GM18517 (cell line): Measurements from ENCODE around the gene RLBP1.

Source experiments
- ATAC-seq: cut with Tn5 transposase; IDR thresholded peaks from one replicate; pipeline ENCODE4 v1.9.1; 2021; ENCODE audit warnings: mild to moderate bottlenecking, moderate library complexity; ENCODE audit not compliant: unreplicated experiment

Gene RLBP1

DNA sequence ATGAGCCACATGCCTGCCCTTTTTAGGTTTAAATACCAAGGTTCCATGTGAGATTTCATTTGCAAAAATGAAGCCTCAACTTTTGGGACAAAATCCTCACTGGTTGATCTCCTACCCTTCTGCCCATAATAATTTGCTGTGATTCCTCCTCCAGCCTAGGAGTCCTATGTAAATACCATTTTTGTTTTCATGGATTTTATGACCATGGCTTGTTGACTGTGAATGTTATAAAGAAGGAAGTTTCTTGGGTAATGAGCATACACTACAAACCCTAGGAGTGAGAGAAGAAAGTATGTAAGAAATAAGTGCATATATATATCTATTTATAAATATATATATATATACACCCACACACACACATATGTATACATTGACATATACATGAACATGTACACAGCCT lies 13.1 kb downstream of the RLBP1 start:
- no peak for ATAC-seq

- ATAC-seq = peak; percentile 49
Measured at GRCh38 chr15:89206908-89207331, 14.5 kb downstream of the RLBP1 start.

DNA sequence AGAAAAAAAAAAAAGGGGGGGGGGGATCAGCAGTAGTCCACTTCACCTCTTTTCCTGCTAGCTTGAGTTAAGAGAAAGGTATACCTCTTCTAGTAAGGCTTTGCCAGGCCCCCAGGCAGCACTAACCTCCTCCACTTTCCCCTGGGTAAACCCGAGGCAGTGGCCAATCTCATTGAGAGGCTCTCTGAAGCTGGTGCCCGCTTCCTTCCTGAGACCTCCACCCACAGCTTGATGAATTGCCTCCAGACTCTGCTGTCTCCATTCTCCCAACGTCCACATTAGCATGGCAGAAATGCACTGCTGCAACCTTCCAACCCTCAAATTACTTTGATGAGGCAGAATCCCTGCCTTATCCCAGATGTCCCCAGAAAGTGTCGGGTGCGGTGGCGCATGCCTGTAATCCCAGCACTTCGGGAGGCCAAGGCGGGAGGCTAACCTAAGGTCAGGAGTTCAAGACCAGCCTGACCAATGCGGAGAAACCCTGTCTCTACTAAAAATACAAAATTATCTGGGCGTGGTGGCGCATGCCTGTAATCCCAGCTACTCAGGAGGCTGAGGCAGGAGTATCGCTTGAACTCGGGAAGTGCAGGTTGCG lies 15.3 kb downstream of the RLBP1 start:
- ATAC-seq = no peak

- ATAC-seq = no peak
Measured at GRCh38 chr15:89203705-89204273, 17.6 kb downstream of the RLBP1 start.

- ATAC-seq = no peak
Measured at GRCh38 chr15:89201465-89202005, 19.8 kb downstream of the RLBP1 start.

GRCh38 chr15:89200182-89200581 lies 21.2 kb downstream of the RLBP1 start:
- ATAC-seq = no peak

DNA sequence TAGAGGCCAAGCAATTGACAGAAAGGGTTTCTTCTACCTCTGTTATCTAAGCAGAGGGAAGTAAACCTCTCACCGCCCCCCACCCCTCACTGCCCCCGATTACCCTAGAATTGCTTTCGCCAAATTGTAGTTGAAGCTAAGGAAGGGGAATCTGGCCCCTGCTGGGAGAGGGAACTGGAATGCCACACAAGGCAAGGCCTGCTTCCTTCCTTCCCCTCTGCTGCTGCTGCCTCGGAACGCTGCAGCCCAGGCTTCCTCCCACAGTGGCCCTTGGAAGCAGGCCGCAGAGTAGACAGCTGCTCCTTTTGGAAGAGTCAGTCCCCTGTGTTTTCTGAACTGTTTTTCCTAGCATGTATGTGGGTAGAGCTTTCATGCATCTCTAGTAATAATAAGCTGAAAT lies 21.6 kb downstream of the RLBP1 start:
- no peak for ATAC-seq

- no peak for ATAC-seq
Measured at GRCh38 chr15:89198934-89199333, 22.4 kb downstream of the RLBP1 start.

DNA sequence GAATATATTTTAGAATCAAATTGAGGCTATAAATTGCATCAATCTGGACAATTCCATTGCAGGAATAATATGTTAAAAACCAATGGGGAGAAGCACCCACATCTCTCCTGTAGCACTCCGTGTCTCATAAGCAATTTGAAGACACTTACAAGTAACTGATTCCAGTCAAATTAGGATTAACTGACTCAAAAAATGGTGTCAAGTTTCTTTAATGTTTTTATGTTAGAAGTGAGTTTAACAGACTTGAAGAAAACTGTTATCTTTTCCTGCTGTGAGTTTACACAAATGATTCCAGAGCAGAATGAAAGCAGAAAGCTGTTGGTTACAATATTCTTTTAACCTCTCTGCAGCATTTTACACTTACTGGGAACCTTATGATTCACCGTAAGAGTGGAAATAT lies 23.2 kb downstream of the RLBP1 start:
- no peak for ATAC-seq

GRCh38 chr15:89197503-89197971 lies 23.8 kb downstream of the RLBP1 start:
- no peak for ATAC-seq

GRCh38 chr15:89196994-89197393 lies 24.4 kb downstream of the RLBP1 start:
- ATAC-seq = no peak

DNA sequence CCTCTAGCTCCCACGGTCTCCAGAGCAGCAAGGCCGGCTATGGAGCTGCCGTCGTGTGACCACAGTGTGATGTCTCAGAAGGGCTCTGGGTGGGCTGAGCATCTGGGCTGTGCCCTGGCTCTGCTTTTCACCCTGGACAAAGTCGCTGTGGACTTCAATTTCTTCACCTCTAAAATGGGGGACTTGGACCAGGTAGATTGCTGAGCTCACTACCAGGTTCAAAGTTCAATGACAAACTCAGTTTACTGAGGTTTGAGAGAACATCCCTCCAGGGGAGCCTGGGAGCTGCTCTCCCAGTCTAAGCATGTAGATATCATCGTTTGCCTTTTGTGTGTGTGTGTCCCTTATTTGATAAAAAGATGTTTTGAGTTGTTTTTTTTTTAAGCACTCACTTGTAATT lies 25.1 kb downstream of the RLBP1 start:
- no peak for ATAC-seq

DNA sequence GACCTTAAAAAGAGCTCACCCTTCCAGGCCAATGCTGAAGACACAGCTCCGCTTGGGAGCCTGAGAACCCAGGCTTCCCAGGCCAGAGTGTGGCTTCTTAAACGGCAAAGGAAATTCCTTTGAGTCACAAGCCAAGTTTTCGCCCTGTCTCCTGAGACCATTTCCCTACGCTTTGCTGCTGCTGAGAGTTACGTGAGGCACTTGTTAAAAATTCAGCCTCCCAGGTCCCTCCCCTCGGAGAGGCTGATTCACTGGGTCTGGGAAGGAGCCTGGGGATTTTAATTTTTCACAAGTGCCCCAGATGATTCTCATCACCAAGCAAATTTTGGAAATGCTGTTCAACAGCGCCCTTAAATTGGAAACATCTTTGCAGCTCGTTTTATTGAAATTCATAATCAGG lies 25.5 kb downstream of the RLBP1 start:
- ATAC-seq = no peak

DNA sequence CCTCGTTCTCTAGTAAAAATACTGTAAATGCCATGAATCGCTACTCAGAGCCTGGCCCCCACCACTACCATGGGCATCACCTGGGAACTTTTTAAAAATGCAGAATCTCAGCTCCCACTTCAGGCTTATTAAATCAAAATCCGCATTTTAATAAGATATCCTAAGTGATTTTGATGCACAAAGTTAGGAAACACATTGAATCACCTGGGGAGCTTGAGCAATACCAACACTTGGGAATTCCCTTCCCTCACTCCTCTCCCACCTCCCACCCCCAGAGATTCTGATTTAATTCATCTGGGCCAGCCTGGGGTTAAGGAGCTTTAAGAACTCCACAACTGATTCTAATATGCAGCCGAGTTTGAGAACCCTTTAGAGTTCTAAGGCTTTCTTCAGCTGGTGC lies 26.8 kb downstream of the RLBP1 start:
- no peak for ATAC-seq

- no peak for ATAC-seq
Measured at GRCh38 chr15:89192766-89193165, 28.6 kb downstream of the RLBP1 start.

- no peak for ATAC-seq
Measured at GRCh38 chr15:89192136-89192535, 29.2 kb downstream of the RLBP1 start.

- no peak for ATAC-seq
Measured at GRCh38 chr15:89187986-89188514, 33.3 kb downstream of the RLBP1 start.

DNA sequence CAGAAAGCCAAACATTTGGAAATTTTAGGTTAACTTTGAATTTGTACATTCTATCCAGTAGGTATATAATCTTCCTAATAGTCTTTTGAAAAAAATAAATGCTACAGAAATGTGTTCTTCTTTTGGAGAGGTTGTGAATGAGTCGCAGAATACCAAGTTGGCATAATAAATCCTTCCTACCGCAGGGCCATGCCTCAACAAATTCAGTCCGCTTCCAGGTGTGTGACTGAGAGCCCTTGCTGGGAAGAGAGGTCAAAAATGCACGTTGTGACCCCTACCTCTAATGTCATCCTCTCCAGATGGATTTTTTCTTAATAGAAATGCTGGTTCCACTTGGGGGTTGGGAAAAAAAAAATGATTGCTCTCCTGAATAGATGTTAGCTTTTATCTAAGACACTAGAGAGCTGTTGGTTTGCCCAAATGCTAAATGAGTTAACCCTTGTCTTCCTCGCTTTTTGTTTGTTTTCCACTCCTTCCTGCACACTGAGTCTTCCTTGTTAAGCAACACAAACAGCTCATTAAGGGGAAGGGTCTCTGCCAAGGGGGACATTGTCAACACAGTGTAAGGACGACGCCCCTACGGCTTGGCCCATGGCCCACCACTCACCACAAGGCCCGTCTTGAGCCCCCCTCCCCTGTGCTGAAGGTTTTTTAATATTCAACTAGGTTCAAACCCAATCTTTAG lies 33.9 kb downstream of the RLBP1 start:
- no peak for ATAC-seq

GRCh38 chr15:89186803-89187202 lies 34.6 kb downstream of the RLBP1 start:
- ATAC-seq = no peak

- no peak for ATAC-seq
Measured at GRCh38 chr15:89184886-89185526, 36.4 kb downstream of the RLBP1 start.

GRCh38 chr15:89184357-89184756 lies 37.0 kb downstream of the RLBP1 start:
- ATAC-seq = no peak
